ENCODE data around the gene HNRNPH1.
"Not testable (repeated sequence)": the region's sequence is repeated elsewhere in the genome, so short reads cannot be mapped to it uniquely, and the experiment has no call there.

The HNRNPH1 gene, protein sequence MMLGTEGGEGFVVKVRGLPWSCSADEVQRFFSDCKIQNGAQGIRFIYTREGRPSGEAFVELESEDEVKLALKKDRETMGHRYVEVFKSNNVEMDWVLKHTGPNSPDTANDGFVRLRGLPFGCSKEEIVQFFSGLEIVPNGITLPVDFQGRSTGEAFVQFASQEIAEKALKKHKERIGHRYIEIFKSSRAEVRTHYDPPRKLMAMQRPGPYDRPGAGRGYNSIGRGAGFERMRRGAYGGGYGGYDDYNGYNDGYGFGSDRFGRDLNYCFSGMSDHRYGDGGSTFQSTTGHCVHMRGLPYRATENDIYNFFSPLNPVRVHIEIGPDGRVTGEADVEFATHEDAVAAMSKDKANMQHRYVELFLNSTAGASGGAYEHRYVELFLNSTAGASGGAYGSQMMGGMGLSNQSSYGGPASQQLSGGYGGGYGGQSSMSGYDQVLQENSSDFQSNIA

DNA sequence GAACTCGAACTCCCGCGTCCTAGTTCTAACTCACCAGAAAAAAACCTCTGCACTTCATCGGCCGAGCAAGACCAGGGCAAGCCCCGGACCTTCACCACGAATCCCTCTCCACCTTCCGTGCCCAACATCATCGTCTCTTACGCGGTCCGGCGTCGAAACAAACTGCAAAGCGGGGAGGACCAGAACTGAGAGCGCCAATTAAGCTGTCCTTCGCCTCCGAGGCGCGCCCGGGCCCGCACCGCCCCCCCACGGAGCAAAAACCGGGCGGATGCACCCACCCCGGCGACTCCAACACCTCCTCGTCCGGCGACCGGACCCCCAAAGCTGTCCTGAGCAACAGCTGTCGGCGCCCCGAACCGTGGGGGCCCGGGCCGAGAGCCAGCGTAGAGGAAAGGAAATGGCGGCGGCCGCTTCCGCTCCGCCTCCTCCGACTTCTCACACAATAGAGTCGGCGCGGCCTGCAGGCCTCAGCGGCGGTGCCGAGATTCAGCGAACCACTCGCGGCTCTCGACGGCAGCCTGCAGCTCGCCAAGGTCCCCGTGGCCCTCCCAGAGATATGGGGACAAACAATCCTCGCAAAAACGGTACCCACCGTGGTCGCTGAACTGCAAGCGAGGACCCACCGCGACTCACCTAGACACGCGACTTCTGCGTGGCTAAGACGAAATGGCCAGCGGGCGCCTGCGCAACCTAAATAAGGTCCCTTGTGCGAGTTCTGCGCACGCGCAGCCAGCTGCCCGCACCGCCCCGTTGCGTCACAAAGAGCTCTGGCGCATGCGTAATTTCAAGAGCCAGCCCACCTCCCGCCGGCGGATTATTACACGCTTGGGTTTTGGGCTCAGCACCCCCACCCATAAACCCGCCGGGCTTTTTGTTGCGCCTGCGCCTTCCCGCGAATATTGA, at the start of gene HNRNPH1:
TSS of gene HNRNPH1 (minus strand) at position 669 of the 903 bp plus-strand sequence. CDS start at position 131, 538 bp downstream.
- TF ChIP-seq EZH2phosphoT487 (IDR thresholded peaks at IDR 0.05; ENCODE audit: borderline replicate concordance, low read length) (no peak), CTCF (IDR thresholded peaks at IDR 0.05; ENCODE audit: low read depth, low read length, poor library complexity, severe bottlenecking) (no peak)
- Histone ChIP-seq H3K9me3 (ENCODE audit: control insufficient read depth, insufficient read depth, low read length) (no peaks in the 10 kb centered on the region), H3K4me2 (ENCODE audit: low read length) (peak within 1 kb of the TSS; percentile 100), H3K9me2 (replicated peaks; ENCODE audit: control insufficient read depth, low read length) (no peaks in the 10 kb centered on the region), H4K20me1 (ENCODE audit: control insufficient read depth, insufficient read depth, low read depth, low read length) (peaks cover 40% of the 10 kb centered on the region), H3K79me2 (ENCODE audit: control insufficient read depth, low read length) (peaks cover 64% of the 10 kb centered on the region), H3F3A (ENCODE audit: control insufficient read depth, insufficient read depth) (peaks cover 43% of the 10 kb centered on the region), H3K36me3 (ENCODE audit: control insufficient read depth, low read length) (peaks cover 60% of the 10 kb centered on the region), H3K4me1 (ENCODE audit: control insufficient read depth, low read length) (peaks cover 39% of the 10 kb centered on the region), H3K27ac (ENCODE audit: low read depth, low read length) (peak within 1 kb of the TSS; percentile 84), H3K4me3 (ENCODE audit: low read length) (peak within 1 kb of the TSS; percentile 90), H3K27me3 (ENCODE audit: control insufficient read depth, low read length) (no peaks in the 10 kb centered on the region)

DNA sequence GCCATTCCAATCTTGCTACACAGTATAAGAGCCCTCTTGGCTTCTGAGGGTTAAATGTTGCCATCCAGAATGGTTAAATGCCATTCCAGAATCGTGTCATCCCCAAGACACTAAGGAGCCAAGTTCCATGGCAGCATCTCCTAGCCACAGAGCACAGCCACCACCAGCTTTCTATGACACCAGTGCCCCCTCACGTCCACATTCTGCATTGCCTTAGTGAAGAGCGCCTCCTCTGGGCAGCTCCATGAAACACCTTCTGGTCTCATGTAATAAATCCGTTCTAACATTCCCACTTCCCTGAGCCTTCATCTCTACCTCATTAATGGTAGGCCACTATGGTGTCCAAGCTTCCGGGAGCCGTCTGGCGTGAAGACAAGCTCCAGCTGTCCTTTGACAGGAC, 44.9 kb upstream of the HNRNPH1 start:
- Histone ChIP-seq H3K27me3 (ENCODE audit: control insufficient read depth, low read length) (no peaks in the 10 kb centered on the region), H3K79me2 (ENCODE audit: control insufficient read depth, low read length) (no peaks in the 10 kb centered on the region), H3K4me2 (ENCODE audit: low read length) (no peak overlapping the region), H3F3A (ENCODE audit: control insufficient read depth, insufficient read depth) (peaks cover 3% of the 10 kb centered on the region; the same call in 1 of the 2 replicates), H3K4me3 (ENCODE audit: low read length) (no peak overlapping the region), H3K36me3 (ENCODE audit: control insufficient read depth, low read length) (no peaks in the 10 kb centered on the region), H3K9me3 (ENCODE audit: control insufficient read depth, insufficient read depth, low read length) (no peaks in the 10 kb centered on the region), H3K9me2 (replicated peaks; ENCODE audit: control insufficient read depth, low read length) (no peaks in the 10 kb centered on the region), H3K27ac (ENCODE audit: low read depth, low read length) (no peak overlapping the region), H3K4me1 (ENCODE audit: control insufficient read depth, low read length) (no peaks in the 10 kb centered on the region), H4K20me1 (ENCODE audit: control insufficient read depth, insufficient read depth, low read depth, low read length) (no peaks in the 10 kb centered on the region)
- TF ChIP-seq EZH2phosphoT487 (IDR thresholded peaks at IDR 0.05; ENCODE audit: borderline replicate concordance, low read length) = no peak
- peak; percentile 100 for TF ChIP-seq CTCF (IDR thresholded peaks at IDR 0.05; ENCODE audit: low read depth, low read length, poor library complexity, severe bottlenecking)

GRCh38 chr5:179661647-179662046, 38.2 kb upstream of the HNRNPH1 start:
- H3K4me3 ChIP-seq (ENCODE audit: low read length); H3K79me2 ChIP-seq (ENCODE audit: control insufficient read depth, low read length); H3K9me2 ChIP-seq (replicated peaks; ENCODE audit: control insufficient read depth, low read length); H3K27me3 ChIP-seq (ENCODE audit: control insufficient read depth, low read length); H3K27ac ChIP-seq (ENCODE audit: low read depth, low read length); H3K9me3 ChIP-seq (ENCODE audit: control insufficient read depth, insufficient read depth, low read length); H3F3A ChIP-seq (ENCODE audit: control insufficient read depth, insufficient read depth); H3K4me2 ChIP-seq (ENCODE audit: low read length); H3K36me3 ChIP-seq (ENCODE audit: control insufficient read depth, low read length); H4K20me1 ChIP-seq (ENCODE audit: control insufficient read depth, insufficient read depth, low read depth, low read length); H3K4me1 ChIP-seq (ENCODE audit: control insufficient read depth, low read length): not testable (repeated sequence)

DNA sequence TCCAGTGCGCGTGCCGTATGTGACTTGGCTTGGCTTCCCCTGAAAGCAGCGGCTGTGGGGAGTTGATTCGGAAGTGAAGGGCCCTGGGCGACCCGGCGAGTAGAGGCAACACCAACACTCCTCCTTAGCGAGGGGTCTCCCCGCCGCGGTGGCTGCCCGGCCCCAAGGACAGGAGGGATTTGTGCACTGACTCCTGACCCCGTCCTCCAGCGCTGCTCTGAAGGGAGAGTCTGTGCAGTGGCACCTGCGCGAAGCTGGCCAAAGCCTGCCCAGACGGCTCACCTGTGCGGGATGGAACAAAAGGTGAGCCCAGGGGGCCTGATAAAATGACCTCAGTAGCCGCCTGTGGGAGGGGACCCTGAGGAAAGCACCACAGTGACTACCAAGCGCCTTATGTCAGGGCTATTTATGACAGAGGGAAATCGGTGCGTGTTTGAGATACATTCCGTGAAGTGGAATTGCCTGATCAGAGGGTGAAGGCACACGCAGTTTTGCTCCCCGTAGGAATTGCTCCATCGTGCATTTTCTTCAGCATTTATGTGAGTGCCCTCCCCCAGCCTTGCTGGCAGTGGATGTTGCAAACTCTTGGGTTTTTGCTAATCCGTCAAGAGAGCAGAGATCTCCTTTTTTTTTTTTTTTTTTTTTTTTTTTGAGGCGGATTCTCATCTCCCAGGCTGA, 34.8 kb upstream of the HNRNPH1 start:
- H3F3A ChIP-seq (ENCODE audit: control insufficient read depth, insufficient read depth); H3K36me3 ChIP-seq (ENCODE audit: control insufficient read depth, low read length); H3K79me2 ChIP-seq (ENCODE audit: control insufficient read depth, low read length); H3K9me3 ChIP-seq (ENCODE audit: control insufficient read depth, insufficient read depth, low read length); H3K27ac ChIP-seq (ENCODE audit: low read depth, low read length); H3K4me1 ChIP-seq (ENCODE audit: control insufficient read depth, low read length); H4K20me1 ChIP-seq (ENCODE audit: control insufficient read depth, insufficient read depth, low read depth, low read length); H3K27me3 ChIP-seq (ENCODE audit: control insufficient read depth, low read length); H3K9me2 ChIP-seq (replicated peaks; ENCODE audit: control insufficient read depth, low read length): not testable (repeated sequence)
- peak overlapping the region; percentile 76 for H3K4me3 ChIP-seq (ENCODE audit: low read length)
- peak overlapping the region; percentile 84 for H3K4me2 ChIP-seq (ENCODE audit: low read length)

- H3K9me3 ChIP-seq (ENCODE audit: control insufficient read depth, insufficient read depth, low read length); H4K20me1 ChIP-seq (ENCODE audit: control insufficient read depth, insufficient read depth, low read depth, low read length); H3K9me2 ChIP-seq (replicated peaks; ENCODE audit: control insufficient read depth, low read length); H3K79me2 ChIP-seq (ENCODE audit: control insufficient read depth, low read length); H3K27ac ChIP-seq (ENCODE audit: low read depth, low read length); H3K4me1 ChIP-seq (ENCODE audit: control insufficient read depth, low read length); H3F3A ChIP-seq (ENCODE audit: control insufficient read depth, insufficient read depth); H3K27me3 ChIP-seq (ENCODE audit: control insufficient read depth, low read length); H3K36me3 ChIP-seq (ENCODE audit: control insufficient read depth, low read length): not testable (repeated sequence)
- Histone ChIP-seq H3K4me3 (ENCODE audit: low read length) (peak overlapping the region; percentile 55), H3K4me2 (ENCODE audit: low read length) (peak overlapping the region; percentile 56)
Measured at GRCh38 chr5:179657302-179658178, 34.1 kb upstream of the HNRNPH1 start.
